HCT116 (cell line): Measurements from ENCODE around the gene FLACC1. TPM values are rescaled to one million over a fixed set of nuclear protein-coding genes. Genes with fewer than 3 reads are reported as not detected.

Experiments
- ATAC-seq: fragments of 200-7000 bp; cut with Tn5 transposase; 2 replicates; pipeline ENCODE4 v1.9.1; 2020; ENCODE audit warnings: mild to moderate bottlenecking, moderate library complexity
- BruUV-seq: library from RNA; stranded (reverse); fragments of 400-500 nt; replicated peaks from 2 replicates; lab custom pipeline; 2021; lab: Mats Ljungman, UMichigan
- CTCF ChIA-PET: fragments of 300-600 bp; sonication (Branson Sonifier 250); formaldehyde crosslinking; loops from one replicate; lab custom pipeline; 2021; ENCODE audit warnings: antibody characterized with exemption; lab: Charles Lee
- POLR2A ChIA-PET: fragments of 300-600, 350-600 bp; sonication (Branson Sonifier 250); formaldehyde crosslinking; loops from one replicate; lab custom pipeline; 2021; ENCODE audit warnings: antibody characterized with exemption; lab: Charles Lee
- RAD21 ChIA-PET, 2 experiments: fragments of 300-600 bp; sonication (Branson Sonifier 250); formaldehyde crosslinking; loops; one replicate each; lab custom pipeline; 2023; ENCODE audit warnings: low total read pairs in 2 of 2; ENCODE audit not compliant: uncharacterized antibody in 2 of 2, unreplicated experiment in 2 of 2, low non-redundant PET in 1 of 2; lab: Charles Lee
- DNase-seq: peaks from one replicate; pipeline ENCODE4 v3.0.0-alpha.2; 2010; ENCODE audit warnings: low read depth, low spot score
- H2AFZ ChIP-seq: fragments of 200-600 bp; shearing (Covaris generic), sonication (generic); 2 replicates; pipeline ENCODE4 v1.6.1; 2017; ENCODE audit warnings: low read depth, mixed run types, mixed read lengths, antibody characterized with exemption, low read length; ENCODE audit not compliant: poor library complexity, severe bottlenecking
- H3K27ac ChIP-seq: 2 replicates; pipeline ENCODE4 v1.5.1; 2012; ENCODE audit warnings: low read depth, low read length
- H3K27me3 ChIP-seq: fragments of 200-600 bp; sonication (generic); 2 replicates; pipeline ENCODE4 v1.6.1; 2016; ENCODE audit warnings: mixed run types, low read length, mixed read lengths; ENCODE audit not compliant: insufficient read depth
- H3K36me3 ChIP-seq, 2 experiments: fragments of 200-500 bp in 1 of 2; fragments of 200-600 bp in 1 of 2; sonication (Bioruptor generic) in 1 of 2; sonication (generic) in 1 of 2; 2 replicates each; pipeline versions ENCODE4 v1.5.1 to v1.6.1; 2014 to 2016; ENCODE audit warnings: low read length in 2 of 2, inconsistent platforms in 1 of 2, mixed read lengths in 1 of 2, mixed run types in 1 of 2; ENCODE audit not compliant: insufficient read depth in 2 of 2, control insufficient read depth in 1 of 2
- H3K4me1 ChIP-seq, 2 experiments: fragments of 200-600 bp in 1 of 2; sonication (generic) in 1 of 2; 2 replicates each; pipeline versions ENCODE4 v1.5.1 to v1.6.1; 2012 to 2017; ENCODE audit warnings: low read length in 2 of 2, inconsistent platforms in 1 of 2, mild to moderate bottlenecking in 1 of 2, mixed read lengths in 1 of 2, mixed run types in 1 of 2, moderate library complexity in 1 of 2; ENCODE audit not compliant: insufficient read depth in 2 of 2, control insufficient read depth in 1 of 2
- H3K4me2 ChIP-seq: fragments of 200-600 bp; sonication (generic); 2 replicates; pipeline ENCODE4 v1.6.1; 2017; ENCODE audit warnings: mixed run types, low read length, mixed read lengths
- H3K4me3 ChIP-seq, 2 experiments: fragments of 200-600 bp in 1 of 2; sonication (generic) in 1 of 2; replicated peaks in 1 of 2; 2 replicates each; pipeline ENCODE4 v1.5.1; 2011 to 2016; ENCODE audit warnings: low read length in 2 of 2, control low read depth in 1 of 2, low read depth in 1 of 2, mild to moderate bottlenecking in 1 of 2, mixed read lengths in 1 of 2, mixed run types in 1 of 2
- H3K79me2 ChIP-seq: fragments of 200-600 bp; sonication (generic); 2 replicates; pipeline ENCODE4 v1.6.1; 2017; ENCODE audit warnings: mild to moderate bottlenecking, mixed run types, low read length, moderate library complexity, mixed read lengths; ENCODE audit not compliant: insufficient read depth
- H3K9ac ChIP-seq: fragments of 200-600 bp; sonication (generic); 2 replicates; pipeline ENCODE4 v1.6.1; 2016; ENCODE audit warnings: low read length, mixed read lengths
- H3K9me2 ChIP-seq: fragments of 200-600 bp; sonication (generic), shearing (Covaris generic); 2 replicates; pipeline ENCODE4 v1.6.1; 2017; ENCODE audit warnings: mixed run types, mild to moderate bottlenecking, moderate library complexity; ENCODE audit not compliant: insufficient read depth
- H3K9me3 ChIP-seq, 2 experiments: fragments of 200-500 bp in 1 of 2; fragments of 200-600 bp in 1 of 2; sonication (Bioruptor generic) in 1 of 2; sonication (generic) in 1 of 2; 2 replicates each; pipeline ENCODE4 v1.6.1; 2014 to 2017; ENCODE audit warnings: low read length in 2 of 2, mixed read lengths in 2 of 2, inconsistent platforms in 1 of 2, low read depth in 1 of 2, mild to moderate bottlenecking in 1 of 2, mixed run types in 1 of 2, moderate library complexity in 1 of 2; ENCODE audit not compliant: control insufficient read depth in 1 of 2, insufficient read depth in 1 of 2
- H4K20me1 ChIP-seq: fragments of 200-600 bp; sonication (generic), shearing (Covaris generic); 2 replicates; pipeline ENCODE4 v1.6.1; 2017; ENCODE audit warnings: mixed run types, mild to moderate bottlenecking, moderate library complexity; ENCODE audit not compliant: insufficient read depth
- EGR1 ChIP-seq: IDR thresholded peaks from 2 replicates; pipeline ENCODE4 v1.6.1; 2012; ENCODE audit warnings: low read depth
- EZH2phosphoT487 ChIP-seq: fragments of 200-600 bp; IDR thresholded peaks from 2 replicates; pipeline ENCODE4 v1.6.1; 2018; ENCODE audit warnings: antibody characterized with exemption, borderline replicate concordance
- FOSL1 ChIP-seq: IDR thresholded peaks from 2 replicates; pipeline ENCODE4 v1.6.1; 2012; ENCODE audit warnings: low read depth
- REST ChIP-seq: IDR thresholded peaks from 2 replicates; pipeline ENCODE4 v1.6.1; 2012; ENCODE audit warnings: low read depth
- YY1 ChIP-seq: IDR thresholded peaks from 2 replicates; pipeline ENCODE4 v1.6.1; 2011; ENCODE audit warnings: low read length, low read depth, moderate library complexity, mild to moderate bottlenecking; ENCODE audit not compliant: insufficient replicate concordance; ENCODE audit errors: extremely low read depth
- intact Hi-C: fragments of 100-400 bp; cut with micrococcal nuclease; formaldehyde crosslinking; loops from 2 replicates; pipeline ENCODE4 v1.10.0; 2022
- total RNA-seq: library from RNA; stranded (reverse); gene quantifications from one replicate; pipeline ENCODE4 v1.2.1, GENCODE V29; 2021; ENCODE audit not compliant: unreplicated experiment
- TF ChIP-seq, protein P1 (sequence below), 3 experiments: fragments of 200-600 bp in 1 of 3; sonication (generic) in 1 of 3; IDR thresholded peaks in 2 of 3; conservative IDR thresholded peaks in 1 of 3; 2 replicates each; pipeline ENCODE4 v1.5.1; 2012 to 2017; ENCODE audit warnings: low read depth in 2 of 3, low read length in 2 of 3, antibody characterized with exemption in 1 of 3, borderline replicate concordance in 1 of 3, control low read depth in 1 of 3, mild to moderate bottlenecking in 1 of 3, mixed read lengths in 1 of 3, mixed run types in 1 of 3, moderate library complexity in 1 of 3; ENCODE audit not compliant: insufficient read depth in 1 of 3

Gene FLACC1
- total RNA-seq, 1 experiment from 2014 or later, result 0.74 TPM

GRCh38 chr2:201250741-201251140 is 106.4 kb downstream of the FLACC1 start:
- no peaks in the 10 kb centered on the region for H3K27me3 ChIP-seq
- TF ChIP-seq EGR1, result no peak
- no peak for TF ChIP-seq EZH2phosphoT487
- no peak for TF ChIP-seq YY1
- TF ChIP-seq, protein P1, sequence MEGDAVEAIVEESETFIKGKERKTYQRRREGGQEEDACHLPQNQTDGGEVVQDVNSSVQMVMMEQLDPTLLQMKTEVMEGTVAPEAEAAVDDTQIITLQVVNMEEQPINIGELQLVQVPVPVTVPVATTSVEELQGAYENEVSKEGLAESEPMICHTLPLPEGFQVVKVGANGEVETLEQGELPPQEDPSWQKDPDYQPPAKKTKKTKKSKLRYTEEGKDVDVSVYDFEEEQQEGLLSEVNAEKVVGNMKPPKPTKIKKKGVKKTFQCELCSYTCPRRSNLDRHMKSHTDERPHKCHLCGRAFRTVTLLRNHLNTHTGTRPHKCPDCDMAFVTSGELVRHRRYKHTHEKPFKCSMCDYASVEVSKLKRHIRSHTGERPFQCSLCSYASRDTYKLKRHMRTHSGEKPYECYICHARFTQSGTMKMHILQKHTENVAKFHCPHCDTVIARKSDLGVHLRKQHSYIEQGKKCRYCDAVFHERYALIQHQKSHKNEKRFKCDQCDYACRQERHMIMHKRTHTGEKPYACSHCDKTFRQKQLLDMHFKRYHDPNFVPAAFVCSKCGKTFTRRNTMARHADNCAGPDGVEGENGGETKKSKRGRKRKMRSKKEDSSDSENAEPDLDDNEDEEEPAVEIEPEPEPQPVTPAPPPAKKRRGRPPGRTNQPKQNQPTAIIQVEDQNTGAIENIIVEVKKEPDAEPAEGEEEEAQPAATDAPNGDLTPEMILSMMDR (IDR thresholded peaks at IDR 0.05 in 2 of 3, conservative IDR thresholded peaks at IDR 0.05 in 1 of 3; ENCODE audit: borderline replicate concordance in 1 of 3, insufficient read depth in 1 of 3, low read depth in 2 of 3, low read length in 2 of 3), result no peak
- no peak for TF ChIP-seq REST
- no peak for TF ChIP-seq FOSL1
- no peaks in the 10 kb centered on the region for H3K9me3 ChIP-seq
- H4K20me1 ChIP-seq, result no peaks in the 10 kb centered on the region
- ChIA-PET POLR2A (no interaction called here), CTCF (interaction anchor here (1.3 kb wide), 1 partner anchor 18 kb away, joined by 3 read pairs; no protein-coding TSS in a partner anchor), RAD21 (no interaction called here)
- H3K27ac ChIP-seq, result no peak overlapping the region
- ATAC-seq (no peak), DNase-seq (no peak)
- no peak overlapping the region for H3K4me3 ChIP-seq
- H3K4me1 ChIP-seq, result peaks cover 0 to 6% of the 10 kb centered on the region in 2 experiments; a peak in 1 of 4 replicates
- H2AFZ ChIP-seq, result no peak overlapping the region
- no peak overlapping the region for H3K4me2 ChIP-seq
- no peaks in the 10 kb centered on the region for H3K9me2 ChIP-seq
- H3K36me3 ChIP-seq, result no peaks in the 10 kb centered on the region
- H3K79me2 ChIP-seq, result 0 out of 2 replicates have a peak, but pooled peaks cover 1% of the 10 kb centered on the region
- no peak overlapping the region for H3K9ac ChIP-seq
- BruUV-seq, result no TSS peak
- intact Hi-C loops, result no loop called here
